ENCODE measurements around the gene KCNJ6. TPM values are rescaled to one million over a fixed set of nuclear protein-coding genes. Genes with fewer than 3 reads are reported as not detected.

Gene KCNJ6
- total RNA-seq, 1 experiment from 2014 or later = 1.2 TPM

DNA sequence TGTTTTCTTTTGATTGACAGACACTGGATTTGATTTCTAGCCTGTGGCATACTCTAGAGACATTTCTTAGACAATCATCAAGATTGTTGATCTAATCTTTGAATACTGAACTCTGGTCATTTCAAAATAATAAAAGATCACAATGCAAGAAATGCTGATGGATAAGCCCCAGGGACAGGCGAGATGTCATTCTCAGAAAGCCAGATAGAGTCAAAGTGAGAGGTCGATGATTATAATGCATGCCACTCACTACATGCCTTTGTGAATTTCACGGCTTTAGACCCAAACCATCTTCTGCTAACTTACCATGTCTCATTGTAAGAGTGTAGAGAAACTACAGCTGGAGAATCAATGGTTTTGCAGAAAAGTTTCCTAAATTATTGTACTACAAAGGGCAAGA, 292.6 kb downstream of the KCNJ6 start:
- Histone ChIP-seq H2BK120ac (ENCODE audit: low read depth, low read length, poor library complexity, severe bottlenecking) (no peak overlapping the region), H3K14ac (ENCODE audit: insufficient read depth, low read length) (no peak overlapping the region), H2BK20ac (ENCODE audit: low read depth, low read length, poor library complexity, severe bottlenecking) (no peak overlapping the region), H3K9ac (ENCODE audit: extremely low read depth, insufficient read length, low read length) (no peak overlapping the region), H3K4ac (ENCODE audit: low read depth, low read length) (no peak overlapping the region), H4K8ac (replicated peaks; ENCODE audit: insufficient read length, low read depth, low read length) (no peak overlapping the region), H3K23me2 (ENCODE audit: insufficient read length, low read depth, low read length, poor library complexity, severe bottlenecking) (no peaks in the 10 kb centered on the region), H4K91ac (ENCODE audit: insufficient read length, low read depth, low read length) (no peak overlapping the region), H3K79me1 (ENCODE audit: insufficient read depth, low read depth, low read length, poor library complexity, severe bottlenecking) (no peaks in the 10 kb centered on the region), H2BK12ac (ENCODE audit: insufficient read length, low read depth, low read length) (no peak overlapping the region), H2BK15ac (ENCODE audit: low read depth, low read length) (no peak overlapping the region), H3K27ac (ENCODE audit: insufficient read length, low read depth, low read length) (no peak overlapping the region), H3K4me2 (ENCODE audit: insufficient read depth, insufficient read length, low read length) (no peak overlapping the region), H3K18ac (ENCODE audit: insufficient read length, low read depth, low read length) (no peak overlapping the region), H4K20me1 (ENCODE audit: control insufficient read depth, insufficient read depth, insufficient read length) (no peaks in the 10 kb centered on the region), H4K5ac (ENCODE audit: insufficient read length, low read depth, low read length) (no peak overlapping the region), H2AFZ (ENCODE audit: low read length) (no peak overlapping the region), H3K27me3 (ENCODE audit: insufficient read depth, low read length) (no peaks in the 10 kb centered on the region), H2AK5ac (ENCODE audit: insufficient read length, low read length) (no peak overlapping the region), H3K4me1 (ENCODE audit: insufficient read depth, low read length) (peaks cover 10% of the 10 kb centered on the region; the same call in 1 of the 2 replicates), H3K56ac (ENCODE audit: insufficient read length, low read depth, low read length) (no peak overlapping the region), H3K79me2 (ENCODE audit: insufficient read depth, low read length) (no peaks in the 10 kb centered on the region), H3K9me3 (ENCODE audit: control insufficient read depth, low read depth, low read length) (no peaks in the 10 kb centered on the region), H2BK5ac (ENCODE audit: insufficient read length, low read length) (no peak overlapping the region), H3T11ph (ENCODE audit: low read length) (no peak overlapping the region), H3K23ac (ENCODE audit: insufficient read length, low read depth, low read length) (no peak overlapping the region)
- DNase-seq = no peak
- WGBS (ENCODE audit: extremely low coverage, insufficient read length, low lambda C conversion rate) = no CpG with 5 or more reads among the region's 3 CpGs
- Mint-ChIP-seq H3K27me3 (ENCODE audit: low read depth) (no peaks in the 10 kb centered on the region; the same call in 1 of the 2 replicates), H3K4me1 (peaks cover 33 to 37% of the 10 kb centered on the region in 2 experiments), H3K9me3 (peaks cover 6 to 12% of the 10 kb centered on the region in 2 experiments), H3K4me3 (no peak overlapping the region), H3K27ac (no peak overlapping the region), H3K36me3 (ENCODE audit: insufficient read depth in 1 of 3, low read depth in 3 of 3) (peaks cover 4 to 12% (median 7%) of the 10 kb centered on the region in 3 experiments; a peak in 5 of 7 replicates)
- TF ChIP-seq, protein P1, sequence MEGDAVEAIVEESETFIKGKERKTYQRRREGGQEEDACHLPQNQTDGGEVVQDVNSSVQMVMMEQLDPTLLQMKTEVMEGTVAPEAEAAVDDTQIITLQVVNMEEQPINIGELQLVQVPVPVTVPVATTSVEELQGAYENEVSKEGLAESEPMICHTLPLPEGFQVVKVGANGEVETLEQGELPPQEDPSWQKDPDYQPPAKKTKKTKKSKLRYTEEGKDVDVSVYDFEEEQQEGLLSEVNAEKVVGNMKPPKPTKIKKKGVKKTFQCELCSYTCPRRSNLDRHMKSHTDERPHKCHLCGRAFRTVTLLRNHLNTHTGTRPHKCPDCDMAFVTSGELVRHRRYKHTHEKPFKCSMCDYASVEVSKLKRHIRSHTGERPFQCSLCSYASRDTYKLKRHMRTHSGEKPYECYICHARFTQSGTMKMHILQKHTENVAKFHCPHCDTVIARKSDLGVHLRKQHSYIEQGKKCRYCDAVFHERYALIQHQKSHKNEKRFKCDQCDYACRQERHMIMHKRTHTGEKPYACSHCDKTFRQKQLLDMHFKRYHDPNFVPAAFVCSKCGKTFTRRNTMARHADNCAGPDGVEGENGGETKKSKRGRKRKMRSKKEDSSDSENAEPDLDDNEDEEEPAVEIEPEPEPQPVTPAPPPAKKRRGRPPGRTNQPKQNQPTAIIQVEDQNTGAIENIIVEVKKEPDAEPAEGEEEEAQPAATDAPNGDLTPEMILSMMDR (conservative IDR thresholded peaks at IDR 0.05) = no peak

Data from H9 (cell line).